ENCODE measurements around the gene VTI1A.

- TF ChIP-seq CTCF (IDR thresholded peaks at IDR 0.05; ENCODE audit: poor library complexity) (no peak), EZH2phosphoT487 (IDR thresholded peaks at IDR 0.05; ENCODE audit: low read depth, severe bottlenecking, unreplicated experiment) (no peak), EZH2 (IDR thresholded peaks at IDR 0.05; ENCODE audit: borderline replicate concordance) (no peak)
Measured at GRCh38 chr10:112794201-112794600, 347.2 kb downstream of the VTI1A start.
